Measurements from ENCODE around the gene MYOZ3.

MYOZ3 gene

DNA sequence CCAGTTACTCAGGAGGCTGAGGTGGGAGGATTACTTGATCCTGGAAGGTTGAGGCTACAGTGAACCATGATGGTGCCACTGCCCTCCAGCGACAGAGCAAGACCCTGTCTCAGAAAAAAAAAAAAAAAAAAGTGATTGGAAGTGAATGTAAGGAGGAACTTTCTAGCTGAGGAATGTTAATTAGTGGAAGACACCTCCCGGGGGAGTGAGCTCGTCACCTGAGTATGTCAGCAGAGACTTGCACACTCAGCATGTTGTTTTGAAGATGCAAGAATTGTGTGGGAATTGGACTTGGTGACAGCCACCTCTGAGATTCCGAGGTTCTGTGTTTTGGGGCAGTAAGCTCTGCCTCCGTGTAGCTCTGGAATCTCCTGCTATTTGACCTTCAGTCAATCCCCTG, 17.0 kb upstream of the MYOZ3 start:
- DNase-seq, result no peak

DNA sequence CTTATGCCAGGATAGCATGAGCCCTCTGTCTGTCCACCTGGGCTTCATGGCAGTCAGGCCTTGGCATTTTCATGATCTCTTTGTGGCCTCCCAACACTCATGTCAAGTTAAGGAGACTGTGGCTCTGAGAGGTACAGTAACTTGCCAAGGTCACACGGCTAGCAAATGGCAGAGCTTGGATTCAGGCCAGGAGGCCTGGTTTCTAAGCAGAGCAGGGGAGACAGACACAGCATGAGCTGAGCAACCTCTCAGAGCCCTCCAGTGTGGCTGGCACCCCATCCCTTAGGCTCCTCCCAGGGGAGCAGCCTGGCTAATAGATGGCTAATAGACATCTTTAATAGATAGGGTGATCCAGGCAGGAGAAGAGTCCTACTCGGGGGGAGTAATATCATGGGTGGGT, 16.5 kb upstream of the MYOZ3 start:
- no peak for DNase-seq

DNA sequence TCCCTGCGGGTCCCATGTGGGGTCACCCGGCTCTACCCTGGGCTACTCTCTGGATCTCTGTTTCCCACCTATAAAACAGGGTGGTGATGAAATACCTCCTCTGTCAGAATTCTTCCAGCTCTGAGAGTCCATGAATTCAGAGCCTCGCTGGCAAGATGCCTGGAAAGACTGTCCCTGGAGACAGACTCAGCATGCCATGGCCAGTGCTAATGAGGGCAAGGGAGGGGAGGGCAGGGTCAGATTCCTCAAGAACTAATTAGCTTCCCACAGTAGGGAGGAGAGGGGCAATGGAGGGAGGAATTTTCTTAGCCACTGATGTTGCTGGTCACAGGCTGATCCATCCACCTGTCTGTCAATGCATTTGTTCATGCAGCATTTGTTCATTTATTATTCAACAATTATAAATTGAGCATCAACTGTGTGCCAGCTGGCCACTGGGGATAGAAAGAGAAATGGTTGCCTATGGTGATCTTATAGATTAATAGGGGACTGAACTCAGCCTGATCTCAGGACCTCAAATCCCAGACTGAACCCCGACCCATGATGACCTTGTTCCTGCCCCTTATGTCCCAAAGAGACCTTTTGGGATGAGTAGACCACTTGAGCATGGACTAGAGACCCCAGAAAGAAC, 15.9 kb upstream of the MYOZ3 start:
- no peak for DNase-seq

GRCh38 chr5:150647275-150648251, 13.5 kb upstream of the MYOZ3 start:
- no peak for DNase-seq

DNA sequence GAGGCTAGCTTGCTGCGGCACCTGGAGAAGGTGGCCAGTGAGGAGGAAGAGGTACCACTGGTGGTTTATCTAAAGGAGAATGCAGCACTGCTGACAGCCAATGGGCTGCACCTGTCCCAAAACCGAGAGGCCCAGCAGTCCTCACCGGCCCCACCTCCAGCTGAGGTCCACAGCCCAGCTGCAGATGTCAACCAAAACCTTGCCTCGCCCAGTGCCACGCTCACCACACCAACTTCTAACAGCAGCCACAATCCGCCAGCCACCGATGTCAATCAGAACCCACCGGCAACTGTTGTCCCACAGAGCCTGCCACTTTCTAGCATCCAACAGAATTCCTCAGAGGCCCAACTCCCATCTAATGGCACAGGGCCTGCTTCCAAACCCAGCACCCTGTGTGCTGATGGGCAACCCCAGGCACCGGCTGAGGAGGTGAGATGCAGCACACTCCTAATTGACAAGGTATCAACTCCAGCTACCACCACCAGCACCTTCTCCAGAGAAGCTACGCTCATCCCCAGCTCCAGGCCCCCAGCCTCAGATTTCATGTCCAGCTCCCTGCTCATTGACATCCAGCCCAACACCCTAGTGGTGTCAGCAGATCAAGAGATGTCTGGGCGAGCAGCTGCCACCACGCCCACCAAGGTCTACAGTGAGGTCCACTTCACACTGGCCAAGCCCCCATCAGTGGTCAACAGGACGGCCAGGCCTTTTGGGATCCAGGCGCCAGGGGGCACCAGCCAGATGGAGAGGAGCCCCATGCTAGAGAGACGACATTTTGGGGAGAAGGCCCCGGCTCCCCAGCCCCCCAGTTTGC, 12.6 kb upstream of the MYOZ3 start:
- no peak for DNase-seq

- DNase-seq, result no peak
These were observed 11.7 kb upstream of the MYOZ3 start for GRCh38 chr5:150649108-150650020.

DNA sequence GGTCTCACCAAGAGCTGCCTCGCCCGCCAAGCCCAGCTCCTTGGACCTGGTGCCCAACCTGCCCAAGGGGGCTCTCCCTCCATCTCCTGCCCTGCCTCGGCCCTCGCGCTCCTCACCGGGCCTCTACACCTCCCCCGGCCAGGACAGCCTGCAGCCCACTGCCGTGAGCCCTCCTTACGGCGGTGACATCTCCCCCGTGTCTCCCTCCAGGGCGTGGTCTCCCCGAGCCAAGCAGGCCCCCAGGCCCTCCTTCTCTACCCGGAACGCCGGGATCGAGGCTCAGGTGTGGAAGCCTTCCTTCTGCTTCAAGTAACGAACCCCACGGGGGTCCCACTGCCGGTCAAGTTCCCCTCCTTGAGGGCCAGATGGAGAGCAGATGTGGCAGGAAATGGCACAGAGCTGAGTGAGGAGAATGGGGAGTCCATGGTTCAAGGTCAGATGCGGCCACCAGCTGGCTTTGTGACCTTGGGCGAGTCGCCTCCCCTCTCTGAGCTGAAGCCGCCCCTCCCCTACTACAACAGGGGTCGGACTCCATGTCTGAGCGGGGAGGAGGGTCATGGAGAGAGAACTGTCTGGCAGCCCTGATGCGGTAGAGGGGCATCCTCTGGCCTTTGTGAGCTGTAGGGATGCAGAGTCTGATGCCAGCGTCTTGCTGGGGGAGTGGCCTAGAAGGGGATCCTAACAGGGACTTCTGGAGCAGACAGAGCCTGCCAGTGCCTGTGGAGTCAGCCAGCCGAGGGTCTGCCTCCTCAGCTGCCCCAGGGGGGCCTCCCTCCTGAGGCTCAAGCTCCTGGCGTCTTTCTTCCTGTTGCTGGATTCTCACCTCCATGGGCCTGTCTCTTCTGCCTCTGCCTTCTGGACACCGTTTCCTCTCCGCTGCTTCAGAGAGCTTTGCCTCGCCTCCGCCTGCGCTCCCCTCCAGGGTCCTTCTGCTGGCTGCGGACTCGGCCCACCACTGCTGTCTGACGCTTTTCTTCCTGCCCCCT, 10.7 kb upstream of the MYOZ3 start:
- DNase-seq, result no peak

DNA sequence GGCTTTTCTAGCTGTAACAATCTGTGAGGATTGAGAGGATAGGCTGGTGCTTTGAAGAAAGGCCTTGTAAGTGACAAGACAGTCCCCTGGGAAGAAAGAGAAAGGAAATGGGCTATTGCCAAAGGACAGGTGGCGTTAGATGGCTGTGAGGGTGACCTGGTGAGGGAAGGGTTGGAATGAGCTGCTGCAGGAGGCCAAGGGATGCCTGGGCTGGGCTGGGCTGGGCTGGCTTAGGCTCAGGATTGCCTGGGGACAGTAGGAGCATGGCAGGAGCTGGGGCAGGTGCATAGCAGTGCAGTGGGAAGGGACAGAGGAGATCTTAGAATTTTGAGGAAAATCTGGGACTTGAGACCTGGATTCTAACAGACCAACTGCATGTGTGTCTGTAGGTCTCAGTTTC, 9.7 kb upstream of the MYOZ3 start:
- DNase-seq, result no peak

- no peak for DNase-seq
These were observed 9.0 kb upstream of the MYOZ3 start for GRCh38 chr5:150651924-150652671.

- no peak for DNase-seq
These were observed 7.8 kb upstream of the MYOZ3 start for GRCh38 chr5:150653145-150653761.

DNA sequence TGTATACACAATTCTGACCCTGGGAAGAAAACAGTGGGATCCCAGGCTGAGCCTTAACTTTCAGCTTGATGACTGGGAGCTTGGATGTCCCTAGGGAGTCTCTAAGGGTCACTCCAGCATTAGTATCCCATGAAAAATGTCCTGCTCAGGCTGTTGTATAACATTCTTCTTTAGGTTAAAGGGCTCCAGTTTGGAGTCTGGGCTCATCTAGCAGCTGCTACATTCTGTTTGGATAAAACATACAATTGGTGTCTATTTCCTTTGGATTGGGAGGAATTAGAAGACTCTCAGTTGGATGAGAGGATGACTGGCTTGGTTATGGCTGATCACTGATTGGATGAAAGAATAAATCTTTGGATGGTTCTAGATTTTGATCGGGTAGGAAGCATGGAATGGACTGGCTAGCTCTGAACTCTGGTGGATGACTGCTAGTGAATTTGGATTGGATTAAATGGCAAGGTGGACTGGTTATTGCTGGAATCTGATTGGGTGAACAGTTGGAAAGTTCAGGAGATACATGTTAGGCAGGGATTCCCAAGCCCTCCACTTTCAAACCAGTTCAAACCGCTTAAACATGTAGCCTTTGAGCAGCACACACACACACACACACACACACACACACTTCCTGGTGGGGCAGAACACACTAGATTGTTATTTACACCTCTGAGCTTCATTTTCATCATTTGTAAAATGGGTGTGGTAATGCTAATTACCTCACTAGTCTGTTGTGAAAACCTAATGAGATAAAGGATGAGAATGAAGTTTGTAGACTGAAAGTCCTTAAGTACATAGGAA, 7.1 kb upstream of the MYOZ3 start:
- DNase-seq, result no peak

GRCh38 chr5:150655221-150655620, 5.8 kb upstream of the MYOZ3 start:
- DNase-seq, result no peak

- no peak for DNase-seq
These were observed 4.6 kb upstream of the MYOZ3 start for GRCh38 chr5:150656191-150657132.

DNA sequence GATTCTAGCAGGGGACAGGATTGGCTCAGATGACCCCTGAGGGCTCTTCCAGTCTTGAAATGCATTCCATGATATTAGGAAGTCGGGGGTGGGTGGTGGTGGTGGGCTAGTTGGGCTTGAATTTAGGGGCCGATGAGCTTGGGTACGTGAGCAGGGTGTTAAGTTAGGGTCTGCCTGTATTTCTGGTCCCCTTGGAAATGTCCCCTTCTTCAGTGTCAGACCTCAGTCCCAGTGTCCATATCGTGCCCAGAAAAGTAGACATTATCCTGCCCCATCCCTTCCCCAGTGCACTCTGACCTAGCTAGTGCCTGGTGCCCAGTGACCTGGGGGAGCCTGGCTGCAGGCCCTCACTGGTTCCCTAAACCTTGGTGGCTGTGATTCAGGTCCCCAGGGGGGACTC, 2.9 kb upstream of the MYOZ3 start:
- DNase-seq, result no peak

DNA sequence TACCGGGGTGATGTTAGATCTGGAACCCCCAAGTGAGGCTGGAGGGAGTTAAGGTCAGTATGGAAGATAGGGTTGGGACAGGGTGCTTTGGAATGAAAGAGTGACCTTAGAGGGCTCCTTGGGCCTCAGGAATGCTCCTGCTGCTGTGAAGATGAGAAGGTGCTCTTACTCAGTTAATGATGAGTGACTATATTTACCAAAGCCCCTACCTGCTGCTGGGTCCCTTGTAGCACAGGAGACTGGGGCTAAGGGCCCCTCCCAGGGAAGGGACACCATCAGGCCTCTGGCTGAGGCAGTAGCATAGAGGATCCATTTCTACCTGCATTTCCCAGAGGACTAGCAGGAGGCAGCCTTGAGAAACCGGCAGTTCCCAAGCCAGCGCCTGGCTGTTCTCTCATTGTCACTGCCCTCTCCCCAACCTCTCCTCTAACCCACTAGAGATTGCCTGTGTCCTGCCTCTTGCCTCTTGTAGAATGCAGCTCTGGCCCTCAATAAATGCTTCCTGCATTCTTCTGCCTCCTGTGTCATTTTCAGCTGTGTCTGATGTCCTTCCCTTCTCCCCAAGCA, 2.3 kb upstream of the MYOZ3 start:
- no peak for DNase-seq

- DNase-seq, result no peak
These were observed 1.5 kb upstream of the MYOZ3 start for GRCh38 chr5:150659360-150660107.

Data from NCI-H1436 treated with DMSO at 0.1 percent for 48 hours (cell line).